ENCODE data around the gene PNPLA6. TPM values are rescaled to one million over a fixed set of nuclear protein-coding genes. Genes with fewer than 3 reads are reported as not detected.

PNPLA6 gene
- total and polyA plus RNA-seq, 2 of the 4 experiments (the other 2 are of a cell fraction), result 17.9 to 52.7 TPM

DNA sequence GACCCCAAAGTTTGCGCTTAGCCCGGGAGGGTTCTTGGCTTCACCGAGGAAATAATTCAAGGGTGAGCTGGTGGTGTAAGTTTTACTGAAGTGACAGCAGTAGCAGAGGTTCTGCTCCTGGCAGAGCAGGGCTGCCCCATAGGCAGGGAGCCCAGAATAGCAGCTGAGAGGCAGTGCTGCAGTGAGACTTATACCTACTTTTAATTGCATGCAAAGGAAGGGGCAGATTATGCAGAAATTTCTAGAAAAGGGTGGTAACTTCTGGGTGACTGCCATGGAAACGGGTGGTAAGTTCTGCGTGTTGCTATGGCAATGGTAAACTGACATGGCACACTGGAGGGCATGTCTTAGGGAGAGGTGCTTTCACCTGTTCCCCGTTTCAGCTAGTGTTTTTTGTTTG lies 42.6 kb downstream of the PNPLA6 start:
- Histone ChIP-seq H3K4me2 (ENCODE audit: low read depth, low read length) (no peak overlapping the region), H2BK15ac (ENCODE audit: low read depth, low read length) (no peak overlapping the region), H4K91ac (ENCODE audit: insufficient read depth, low read depth, low read length) (no peak overlapping the region), H3K36me3 (ENCODE audit: control insufficient read depth, insufficient read depth, low read length) (no peaks in the 10 kb centered on the region), H3K4me1 (ENCODE audit: control insufficient read depth, insufficient read depth, low read length) (no peaks in the 10 kb centered on the region), H4K5ac (ENCODE audit: low read depth, low read length) (no peak overlapping the region), H3K56ac (ENCODE audit: extremely low read depth, insufficient read depth, low read length) (no peak overlapping the region), H4K8ac (ENCODE audit: low read depth in 2 of 2, low read length in 2 of 2) (no peak overlapping the region), H3K9me1 (ENCODE audit: insufficient read depth, low read length) (no peaks in the 10 kb centered on the region), H3K4me3 (ENCODE audit: insufficient read depth, low read depth, low read length) (no peak overlapping the region), H3K27me3 (ENCODE audit: control insufficient read depth, insufficient read depth, low read length) (peaks cover 7% of the 10 kb centered on the region), H3K27ac (ENCODE audit: insufficient read depth, low read length) (no peak overlapping the region), H2AFZ (replicated peaks; ENCODE audit: low read length, poor library complexity) (no peak overlapping the region), H2BK5ac (ENCODE audit: low read depth, low read length, poor library complexity, severe bottlenecking) (no peak overlapping the region), H2BK120ac (ENCODE audit: low read depth, low read length) (no peak overlapping the region), H2BK20ac (ENCODE audit: low read depth, low read length) (no peak overlapping the region), H3K14ac (replicated peaks; ENCODE audit: low read depth, low read length) (no peak overlapping the region), H3K9ac (ENCODE audit: low read depth, low read length) (no peak overlapping the region), H2AK9ac (replicated peaks; ENCODE audit: low read depth, low read length, poor library complexity) (no peak overlapping the region), H3K18ac (ENCODE audit: low read depth, low read length) (no peak overlapping the region), H3K9me3 (ENCODE audit: control insufficient read depth, insufficient read depth, low read length) (no peaks in the 10 kb centered on the region), H3K79me1 (ENCODE audit: low read depth in 1 of 2, low read length in 2 of 2) (no peaks in the 10 kb centered on the region), H2AK5ac (ENCODE audit: low read depth, low read length) (no peak overlapping the region), H3K23ac (ENCODE audit: low read depth, low read length) (no peak overlapping the region), H4K20me1 (ENCODE audit: insufficient read depth, low read length) (no peaks in the 10 kb centered on the region), H3K4ac (ENCODE audit: low read depth, low read length) (no peak overlapping the region)
- ATAC-seq (ENCODE audit: low read depth), result no peak
- DNase-seq, result no peak
- no TSS peak for BruUV-seq (replicated peaks)
- intact Hi-C loops (cut with micrococcal nuclease) (no loop called here), dilution Hi-C loops (cut with HindIII; ENCODE audit: low sequenced_read_pairs, unreplicated experiment) (no loop called here), in situ Hi-C loops (cut with MboI; ENCODE audit: low sequenced_read_pairs) (no loop called here)
- 45% methylated on average over 5 of the region's 6 CpGs; no CpG with 5 or more reads in 1 of the 2 experiments for WGBS, 2 experiments (ENCODE audit: extremely low coverage in 2 of 2, insufficient read length in 1 of 2)
- POLR2A ChIA-PET (ENCODE audit: unreplicated experiment), result no interaction called here
- CTCF ChIA-PET, result interaction anchor here (2.8 kb wide), 1 partner anchor 10 kb away, joined by 10 read pairs; no protein-coding TSS in a partner anchor
- no peak for TF ChIP-seq RFX5 (IDR thresholded peaks at IDR 0.05; ENCODE audit: low read depth, low read length)
- TF ChIP-seq RAD21 (IDR thresholded peaks at IDR 0.05; ENCODE audit: low read length), result no peak
- TF ChIP-seq NFE2L2 (IDR thresholded peaks at IDR 0.05; ENCODE audit: low read depth, low read length), result no peak
- TF ChIP-seq MXI1 (IDR thresholded peaks at IDR 0.05; ENCODE audit: borderline replicate concordance, low read depth, low read length), result no peak
- no peak for TF ChIP-seq BHLHE40 (IDR thresholded peaks at IDR 0.05; ENCODE audit: low read depth, low read length)
- no peak for TF ChIP-seq MAZ (IDR thresholded peaks at IDR 0.05; ENCODE audit: borderline replicate concordance, low read depth, low read length)
- TF ChIP-seq SMC3 (IDR thresholded peaks at IDR 0.05; ENCODE audit: low read depth, low read length), result no peak
- TF ChIP-seq RCOR1 (IDR thresholded peaks at IDR 0.05; ENCODE audit: insufficient replicate concordance, low read length), result no peak
- TF ChIP-seq, protein P1, sequence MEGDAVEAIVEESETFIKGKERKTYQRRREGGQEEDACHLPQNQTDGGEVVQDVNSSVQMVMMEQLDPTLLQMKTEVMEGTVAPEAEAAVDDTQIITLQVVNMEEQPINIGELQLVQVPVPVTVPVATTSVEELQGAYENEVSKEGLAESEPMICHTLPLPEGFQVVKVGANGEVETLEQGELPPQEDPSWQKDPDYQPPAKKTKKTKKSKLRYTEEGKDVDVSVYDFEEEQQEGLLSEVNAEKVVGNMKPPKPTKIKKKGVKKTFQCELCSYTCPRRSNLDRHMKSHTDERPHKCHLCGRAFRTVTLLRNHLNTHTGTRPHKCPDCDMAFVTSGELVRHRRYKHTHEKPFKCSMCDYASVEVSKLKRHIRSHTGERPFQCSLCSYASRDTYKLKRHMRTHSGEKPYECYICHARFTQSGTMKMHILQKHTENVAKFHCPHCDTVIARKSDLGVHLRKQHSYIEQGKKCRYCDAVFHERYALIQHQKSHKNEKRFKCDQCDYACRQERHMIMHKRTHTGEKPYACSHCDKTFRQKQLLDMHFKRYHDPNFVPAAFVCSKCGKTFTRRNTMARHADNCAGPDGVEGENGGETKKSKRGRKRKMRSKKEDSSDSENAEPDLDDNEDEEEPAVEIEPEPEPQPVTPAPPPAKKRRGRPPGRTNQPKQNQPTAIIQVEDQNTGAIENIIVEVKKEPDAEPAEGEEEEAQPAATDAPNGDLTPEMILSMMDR (conservative IDR thresholded peaks at IDR 0.05; ENCODE audit: low read depth, low read length), result no peak
- no peak for TF ChIP-seq MAFK (IDR thresholded peaks at IDR 0.05; ENCODE audit: low read depth, low read length)
- TF ChIP-seq ELK1 (IDR thresholded peaks at IDR 0.05; ENCODE audit: borderline replicate concordance, low read depth, low read length), result no peak
